Cardiac fibroblast (primary cell): ENCODE measurements around the gene MIGA2.

ENCODE experiments used
- DNase-seq, 2 donors: peaks; one replicate each; pipeline versions ENCODE4 v3.0.0 to v3.0.0-alpha.2; 2010; ENCODE audit warnings: low read depth in 2 of 2
- H3K4me3 ChIP-seq, 2 donors: replicated peaks in 1 of 2; 1 replicate in 1 of 2; 2 replicates in 1 of 2; pipeline ENCODE4 v1.5.1; 2011; ENCODE audit warnings: low read depth in 2 of 2, low read length in 2 of 2, mild to moderate bottlenecking in 2 of 2, moderate library complexity in 1 of 2
- TF ChIP-seq, protein P1 (sequence below): IDR thresholded peaks from one replicate; pipeline ENCODE4 v1.5.1; 2011; ENCODE audit warnings: low read depth, mild to moderate bottlenecking, low read length, inconsistent platforms

Gene MIGA2

DNA sequence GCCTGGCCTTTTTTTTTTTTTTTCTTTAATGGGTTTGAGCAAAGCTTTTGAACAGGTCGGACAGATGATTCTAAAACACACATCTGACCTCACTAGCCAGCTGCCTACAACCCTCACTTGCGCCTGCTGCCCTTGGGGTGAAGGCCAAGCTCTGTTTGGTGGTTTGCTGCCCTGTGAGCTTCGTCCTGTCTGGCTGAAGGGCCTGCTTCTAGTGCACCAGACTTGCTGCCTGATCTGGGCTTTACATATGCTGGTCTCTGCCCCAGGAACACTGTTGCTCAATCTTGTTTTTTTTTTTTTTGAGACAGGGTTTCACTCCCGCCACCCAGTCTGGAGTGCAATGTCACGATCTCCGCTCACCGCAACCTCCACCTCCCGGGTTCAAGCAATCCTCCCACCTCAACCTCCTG is 28.1 kb downstream of the MIGA2 start:
- no peak overlapping the region for H3K4me3 ChIP-seq
- TF ChIP-seq, protein P1, sequence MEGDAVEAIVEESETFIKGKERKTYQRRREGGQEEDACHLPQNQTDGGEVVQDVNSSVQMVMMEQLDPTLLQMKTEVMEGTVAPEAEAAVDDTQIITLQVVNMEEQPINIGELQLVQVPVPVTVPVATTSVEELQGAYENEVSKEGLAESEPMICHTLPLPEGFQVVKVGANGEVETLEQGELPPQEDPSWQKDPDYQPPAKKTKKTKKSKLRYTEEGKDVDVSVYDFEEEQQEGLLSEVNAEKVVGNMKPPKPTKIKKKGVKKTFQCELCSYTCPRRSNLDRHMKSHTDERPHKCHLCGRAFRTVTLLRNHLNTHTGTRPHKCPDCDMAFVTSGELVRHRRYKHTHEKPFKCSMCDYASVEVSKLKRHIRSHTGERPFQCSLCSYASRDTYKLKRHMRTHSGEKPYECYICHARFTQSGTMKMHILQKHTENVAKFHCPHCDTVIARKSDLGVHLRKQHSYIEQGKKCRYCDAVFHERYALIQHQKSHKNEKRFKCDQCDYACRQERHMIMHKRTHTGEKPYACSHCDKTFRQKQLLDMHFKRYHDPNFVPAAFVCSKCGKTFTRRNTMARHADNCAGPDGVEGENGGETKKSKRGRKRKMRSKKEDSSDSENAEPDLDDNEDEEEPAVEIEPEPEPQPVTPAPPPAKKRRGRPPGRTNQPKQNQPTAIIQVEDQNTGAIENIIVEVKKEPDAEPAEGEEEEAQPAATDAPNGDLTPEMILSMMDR: no peak
- no peak for DNase-seq

DNA sequence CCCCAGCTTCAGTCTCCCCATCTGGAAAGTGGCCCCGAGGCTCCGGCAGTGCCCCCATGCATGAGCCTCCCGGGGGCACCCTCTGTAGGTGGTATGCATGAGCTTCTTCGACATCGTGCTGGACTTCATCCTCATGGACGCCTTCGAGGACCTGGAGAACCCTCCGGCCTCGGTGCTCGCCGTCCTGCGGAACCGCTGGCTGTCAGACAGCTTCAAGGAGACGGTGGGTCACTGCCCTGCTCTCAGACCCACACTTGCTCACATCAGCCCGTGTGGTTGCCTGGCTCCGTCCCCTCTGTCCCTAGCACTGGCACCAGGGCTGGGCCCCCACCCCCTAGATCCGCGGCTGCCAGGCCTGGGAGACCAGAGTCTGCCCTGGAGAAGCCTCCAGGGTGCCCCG is 31.7 kb downstream of the MIGA2 start:
- DNase-seq: no peak
- TF ChIP-seq, protein P1: no peak
- no peak overlapping the region for H3K4me3 ChIP-seq

DNA sequence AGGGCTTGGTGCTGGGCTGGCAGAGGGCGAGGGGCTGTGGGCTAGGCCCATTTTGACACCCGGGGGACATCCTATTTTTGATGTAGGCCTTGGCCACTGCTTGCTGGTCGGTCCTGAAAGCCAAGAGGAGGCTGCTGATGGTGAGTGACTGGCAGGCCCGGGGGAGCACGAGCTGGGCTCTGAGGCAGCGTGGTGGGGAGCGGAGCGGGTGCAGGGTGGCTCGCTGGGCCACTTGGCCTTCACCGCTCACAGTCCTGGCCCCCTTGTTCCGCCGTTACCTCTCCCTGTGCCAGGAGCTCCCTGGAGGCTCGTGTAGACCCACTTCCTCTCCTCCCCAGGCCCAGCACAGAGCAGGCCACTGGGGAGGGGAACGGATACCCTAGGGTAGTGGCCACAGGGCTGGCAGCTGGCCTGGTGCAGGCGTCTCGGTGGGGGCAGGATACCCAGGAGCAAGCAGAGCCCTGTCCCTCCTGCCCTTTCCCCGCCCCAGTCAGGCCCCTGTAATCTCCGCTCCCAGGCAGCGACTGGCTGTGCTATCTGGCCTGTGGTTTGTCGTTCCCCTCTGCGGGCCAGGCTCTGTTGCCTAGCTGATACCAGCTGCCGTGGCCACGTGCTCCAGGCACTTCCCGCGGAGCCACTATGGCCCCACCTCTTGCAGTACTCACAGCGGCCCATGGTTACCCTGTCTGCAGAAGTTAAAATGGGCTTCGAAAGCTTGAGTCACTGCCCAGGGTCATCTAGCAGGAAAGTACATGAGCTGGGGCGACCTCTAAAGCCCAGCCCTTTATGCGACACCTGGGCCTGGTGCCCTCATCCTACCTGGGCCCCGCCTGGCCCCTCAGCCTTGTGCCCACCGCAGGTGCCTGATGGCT is 32.8 kb downstream of the MIGA2 start:
- H3K4me3 ChIP-seq: no peak overlapping the region
- TF ChIP-seq, protein P1: no peak
- peak in 1 of 2 donors; percentile 69 for DNase-seq

DNA sequence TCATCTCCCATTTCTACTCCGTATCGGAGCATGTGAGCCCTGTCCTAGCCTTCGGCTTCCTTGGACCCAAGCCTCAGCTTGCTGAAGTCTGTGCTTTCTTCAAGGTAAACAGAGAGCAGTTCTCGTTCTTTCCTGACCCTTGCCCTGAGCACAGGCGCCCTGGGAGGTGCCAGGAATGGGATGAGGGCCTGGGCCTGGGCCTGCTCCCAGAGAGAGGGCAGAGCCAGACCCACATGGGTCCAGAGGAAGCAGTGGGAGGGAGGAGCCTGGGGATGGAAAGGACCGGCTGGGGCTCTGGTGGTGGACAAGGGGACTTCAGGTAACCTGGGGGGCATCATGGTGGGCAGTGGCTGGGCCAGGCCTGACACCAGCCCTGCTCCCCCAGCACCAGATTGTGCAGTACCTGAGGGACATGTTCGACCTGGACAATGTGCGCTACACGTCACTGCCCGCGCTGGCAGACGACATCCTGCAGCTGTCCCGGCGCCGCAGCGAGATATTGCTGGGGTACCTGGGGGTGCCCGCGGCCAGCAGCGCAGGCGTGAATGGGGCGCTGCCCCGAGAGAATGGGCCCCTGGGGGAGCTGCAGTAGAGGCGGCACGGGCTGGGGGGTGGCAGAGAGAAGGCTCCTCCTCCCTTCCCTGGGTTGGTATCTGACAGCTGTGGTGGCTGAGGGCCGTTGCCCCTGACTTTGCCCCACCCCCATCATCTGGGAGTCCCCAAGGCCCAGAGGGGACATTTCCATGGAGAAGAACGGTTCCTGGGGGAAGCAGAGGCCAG is 33.6 kb downstream of the MIGA2 start:
- no peak for DNase-seq
- no peak overlapping the region for H3K4me3 ChIP-seq

DNA sequence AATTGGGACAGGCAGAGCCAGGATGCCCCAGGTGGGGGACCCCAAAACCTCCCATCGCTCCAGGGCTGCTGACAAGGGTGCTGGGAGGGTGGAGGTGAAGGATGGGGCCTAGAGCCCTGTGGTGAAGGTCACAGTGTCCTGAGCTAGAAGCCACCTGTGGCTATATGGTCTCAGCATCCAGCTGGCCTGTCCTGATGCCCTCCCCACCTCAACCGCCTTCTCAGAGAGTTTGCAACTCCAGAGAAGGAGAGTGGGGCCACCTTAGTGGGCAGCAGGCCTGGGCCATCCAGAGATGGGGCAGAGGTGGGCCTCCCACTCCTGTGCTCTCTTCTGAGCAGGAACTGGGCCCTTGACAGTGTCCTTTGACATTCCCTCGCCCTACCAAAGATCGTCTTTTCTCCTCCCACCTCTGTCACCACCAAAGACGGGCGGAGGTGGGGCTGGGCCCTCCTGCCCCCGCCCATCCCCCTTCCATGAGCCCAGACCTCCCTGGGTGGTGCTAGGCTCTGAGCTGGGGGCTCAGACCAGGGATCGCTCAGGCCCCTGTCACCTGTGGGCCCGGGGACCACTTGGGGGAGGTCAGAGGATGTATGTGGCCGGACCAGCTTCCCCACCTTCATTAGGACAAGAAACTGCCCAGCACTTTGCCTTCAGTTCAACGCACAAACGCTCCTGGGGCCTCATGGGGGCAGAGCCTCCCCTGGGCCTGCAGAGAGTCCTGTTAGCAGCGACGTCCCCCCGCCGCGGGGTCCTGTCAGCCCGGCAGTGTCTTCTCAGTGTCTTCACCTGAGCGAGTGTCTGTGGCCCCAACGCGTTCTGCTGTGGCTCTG is 34.5 kb downstream of the MIGA2 start:
- DNase-seq: no peak
- no peak overlapping the region for H3K4me3 ChIP-seq
- TF ChIP-seq, protein P1: no peak

More for the DNA sequence above, 33.6 kb downstream of the MIGA2 start:
- TF ChIP-seq, protein P1: no peak

DNA sequence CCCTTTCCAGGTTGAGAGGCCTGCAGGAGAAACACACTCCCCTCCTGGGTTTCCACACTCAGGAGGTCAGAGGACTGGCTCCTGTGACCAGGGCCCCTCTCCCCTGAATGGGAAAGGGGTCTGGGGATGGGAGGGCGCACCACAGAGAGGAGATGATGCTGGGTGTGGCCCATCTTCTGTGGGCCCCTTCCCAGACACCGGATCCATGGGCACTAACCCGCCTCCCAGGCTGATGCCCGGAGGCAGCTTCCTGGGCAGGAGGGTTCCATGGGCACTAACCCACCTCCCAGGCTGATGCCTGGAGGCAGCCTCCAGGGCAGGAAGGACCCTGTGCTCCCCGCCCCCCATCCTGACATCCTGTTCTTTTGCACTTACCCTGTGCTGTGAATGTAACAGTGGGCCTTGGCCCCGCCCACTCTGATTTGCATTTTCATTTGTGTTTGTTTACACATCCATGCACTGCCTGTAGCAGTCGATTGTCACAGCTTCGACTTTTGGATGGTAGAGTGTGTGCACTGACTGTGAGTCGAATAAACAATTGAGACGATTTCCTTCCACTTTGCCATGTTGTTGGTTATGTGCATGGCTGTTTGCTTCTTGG is 35.2 kb downstream of the MIGA2 start:
- no peak overlapping the region for H3K4me3 ChIP-seq
- TF ChIP-seq, protein P1: no peak
- DNase-seq: no peak
